GM12891 (cell line): ENCODE results near the gene STK38L.

ENCODE experiments used
- DNase-seq: peaks from one replicate; pipeline ENCODE4 v3.0.0; 2011; ENCODE audit warnings: low spot score; ENCODE audit not compliant: insufficient read length
- FAIRE-seq: peaks from 2 replicates; lab custom pipeline; 2011; peaks lifted over from hg19 to GRCh38; lab: Jason Lieb, UNC
- PAX5 ChIP-seq: IDR thresholded peaks from 2 replicates; pipeline ENCODE4 v1.6.1; 2011; ENCODE audit warnings: low read length, moderate library complexity, mild to moderate bottlenecking; ENCODE audit not compliant: insufficient read depth, severe bottlenecking
- POLR2A ChIP-seq: IDR thresholded peaks from 2 replicates; pipeline ENCODE4 v1.6.1; 2011; ENCODE audit warnings: low read depth, low read length, control low read depth
- POLR2AphosphoS5 ChIP-seq: IDR thresholded peaks from 2 replicates; pipeline ENCODE4 v1.6.1; 2011; ENCODE audit warnings: low read depth, low read length, control low read depth
- POU2F2 ChIP-seq: IDR thresholded peaks from 2 replicates; pipeline ENCODE4 v1.6.1; 2011; ENCODE audit warnings: low read depth, mild to moderate bottlenecking, control low read depth, low read length, moderate library complexity
- SPI1 ChIP-seq: IDR thresholded peaks from 2 replicates; pipeline ENCODE4 v1.6.1; 2011; ENCODE audit warnings: low read depth, low read length, control low read depth
- TAF1 ChIP-seq: IDR thresholded peaks from 2 replicates; pipeline ENCODE4 v1.6.1; 2011; ENCODE audit warnings: low read depth, low read length, control low read depth

Gene STK38L

DNA sequence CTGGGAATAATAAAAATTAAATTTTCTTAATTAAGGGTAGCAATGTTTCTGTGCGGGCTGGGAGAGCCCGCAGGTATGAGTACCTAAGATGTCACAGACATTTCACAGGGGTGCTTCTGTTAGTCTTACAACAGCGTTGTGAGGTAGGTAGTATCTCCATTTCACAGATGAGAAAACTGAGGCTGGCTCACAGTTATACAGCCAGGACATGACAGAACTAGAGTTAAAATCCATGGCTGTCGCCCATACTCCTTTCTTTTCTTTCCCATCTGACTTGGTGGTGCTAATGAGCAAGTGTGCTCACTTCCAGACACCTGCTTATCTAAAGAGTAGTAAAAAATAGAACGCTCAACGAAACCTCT, 90.6 kb downstream of the STK38L start:
- no peak for TF ChIP-seq TAF1
- TF ChIP-seq PAX5 = no peak
- no peak for TF ChIP-seq POLR2A
- no peak for TF ChIP-seq POLR2AphosphoS5
- no peak for TF ChIP-seq SPI1
- no peak for TF ChIP-seq POU2F2
- FAIRE-seq = no peak

DNA sequence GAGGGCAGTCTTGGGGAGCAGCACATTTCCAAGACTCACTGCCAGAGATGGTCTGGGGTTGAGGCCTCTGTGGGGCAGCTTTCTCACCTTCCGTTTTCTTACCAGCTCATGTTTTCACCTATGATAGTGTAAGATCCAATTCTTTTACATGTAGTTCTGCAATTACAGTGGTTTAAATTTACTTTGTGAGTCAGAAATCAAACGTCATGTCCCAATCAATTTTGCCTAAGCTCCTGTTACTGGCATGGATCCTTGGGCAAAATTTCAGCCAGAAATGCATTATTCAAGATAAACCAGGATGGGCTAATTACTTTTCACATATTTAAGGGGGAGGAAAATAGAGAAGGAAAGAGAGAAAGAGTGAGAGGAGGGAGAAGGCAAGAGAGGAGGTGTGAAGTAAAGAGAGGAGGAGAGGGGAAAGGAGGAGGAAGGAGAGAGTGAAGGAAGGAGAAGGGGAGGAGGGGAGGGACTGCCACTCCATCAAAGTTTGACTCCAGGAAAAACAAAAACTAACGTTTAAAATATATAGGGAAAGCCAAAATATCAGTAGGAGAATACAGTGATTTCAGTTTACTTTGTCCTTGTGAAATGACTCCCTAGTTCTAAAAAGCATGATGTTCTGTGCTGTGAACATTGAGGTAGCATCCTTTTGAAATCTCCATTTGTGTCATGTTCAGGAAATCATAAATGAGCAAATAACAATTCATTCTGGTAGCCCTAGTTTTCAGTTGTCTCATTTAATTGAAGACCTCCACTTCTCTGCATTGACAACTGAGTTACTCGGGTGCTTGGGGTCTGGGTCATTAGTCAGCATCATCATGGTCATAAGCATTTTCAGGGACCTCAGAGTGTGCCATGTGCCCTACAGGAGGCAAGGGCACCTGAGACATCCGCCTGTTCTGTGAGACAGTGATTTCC, 91.5 kb downstream of the STK38L start:
- DNase-seq = no peak
- FAIRE-seq = peak; percentile 67
- no peak for TF ChIP-seq PAX5
- TF ChIP-seq POLR2A = no peak
- TF ChIP-seq POLR2AphosphoS5 = no peak

More for the DNA sequence above, 90.6 kb downstream of the STK38L start:
- no peak for DNase-seq

- DNase-seq (no peak), FAIRE-seq (no peak)
- TF ChIP-seq TAF1 (no peak), SPI1 (no peak), PAX5 (no peak), POLR2AphosphoS5 (no peak), POU2F2 (no peak), POLR2A (no peak)
Observed at GRCh38 chr12:27336282-27336653, 92.2 kb downstream of the STK38L start.

DNA sequence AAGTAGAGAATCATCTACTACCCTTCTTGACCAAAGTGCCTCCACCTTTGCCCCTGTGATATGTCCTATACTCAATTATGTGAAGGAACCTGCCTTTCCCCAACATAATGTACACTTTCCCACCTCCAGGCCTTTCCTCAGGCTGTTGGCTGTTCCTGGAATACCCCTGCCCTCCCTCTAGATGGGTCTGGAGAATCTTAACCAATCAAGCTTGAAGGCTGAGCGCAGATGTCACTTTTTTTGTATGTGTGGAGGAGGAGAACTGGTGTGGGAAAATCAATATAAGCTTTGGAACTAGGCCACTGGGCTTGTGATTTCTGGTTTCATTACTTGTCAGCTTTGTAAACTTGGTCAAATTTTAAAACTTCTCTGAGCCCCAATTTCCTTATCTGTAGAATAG, 93.3 kb downstream of the STK38L start:
- FAIRE-seq (peak; percentile 48), DNase-seq (no peak)
- no peak for TF ChIP-seq PAX5
- no peak for TF ChIP-seq POLR2AphosphoS5
- no peak for TF ChIP-seq TAF1
- TF ChIP-seq SPI1 = no peak
- no peak for TF ChIP-seq POU2F2
- no peak for TF ChIP-seq POLR2A

- TF ChIP-seq POU2F2 = no peak
- no peak for TF ChIP-seq POLR2AphosphoS5
- DNase-seq (no peak), FAIRE-seq (peak; percentile 60)
Observed at GRCh38 chr12:27338473-27338872, 94.4 kb downstream of the STK38L start.

DNA sequence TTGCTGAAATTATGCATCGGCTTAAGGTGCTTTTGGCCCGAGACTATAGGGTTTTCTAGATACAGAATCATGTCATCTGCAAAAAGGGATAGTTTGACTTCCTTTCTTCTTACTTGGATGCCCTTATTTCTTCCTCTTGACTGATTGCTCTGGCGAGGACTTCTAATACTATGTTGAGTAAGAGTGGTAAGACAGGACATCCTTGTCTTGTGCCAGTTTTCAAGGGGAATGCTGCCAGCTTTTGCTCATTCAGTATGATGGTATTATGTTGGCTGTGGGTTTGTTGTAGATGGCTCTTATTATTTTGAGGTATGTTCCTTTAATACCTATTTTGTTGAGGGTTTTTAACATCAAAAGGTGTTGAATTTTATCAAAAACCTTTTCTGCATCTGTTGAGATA, 96.9 kb downstream of the STK38L start:
- FAIRE-seq (no peak), DNase-seq (no peak)
- TF ChIP-seq POU2F2 (no peak), TAF1 (no peak), PAX5 (no peak)

- DNase-seq = no peak
- 0 out of 2 replicates have a peak, but pooled peaks have one; percentile 5 for TF ChIP-seq SPI1
- no peak for TF ChIP-seq POU2F2
- no peak for TF ChIP-seq POLR2A
- peak; percentile 57 for FAIRE-seq
Observed at GRCh38 chr12:27342536-27342935, 98.5 kb downstream of the STK38L start.

- DNase-seq (no peak), FAIRE-seq (peak; percentile 56)
Observed at GRCh38 chr12:27343255-27344000, 99.3 kb downstream of the STK38L start.

GRCh38 chr12:27344246-27344645, 100.2 kb downstream of the STK38L start:
- FAIRE-seq (no peak), DNase-seq (no peak)
- TF ChIP-seq SPI1 (no peak), TAF1 (no peak), POLR2AphosphoS5 (no peak), POLR2A (no peak), PAX5 (no peak), POU2F2 (no peak)

More at GRCh38 chr12:27343255-27344000, 99.3 kb downstream of the STK38L start:
- TF ChIP-seq PAX5 = no peak
- TF ChIP-seq POLR2A = no peak
- no peak for TF ChIP-seq POU2F2
- no peak for TF ChIP-seq POLR2AphosphoS5
- no peak for TF ChIP-seq TAF1
- no peak for TF ChIP-seq SPI1

DNA sequence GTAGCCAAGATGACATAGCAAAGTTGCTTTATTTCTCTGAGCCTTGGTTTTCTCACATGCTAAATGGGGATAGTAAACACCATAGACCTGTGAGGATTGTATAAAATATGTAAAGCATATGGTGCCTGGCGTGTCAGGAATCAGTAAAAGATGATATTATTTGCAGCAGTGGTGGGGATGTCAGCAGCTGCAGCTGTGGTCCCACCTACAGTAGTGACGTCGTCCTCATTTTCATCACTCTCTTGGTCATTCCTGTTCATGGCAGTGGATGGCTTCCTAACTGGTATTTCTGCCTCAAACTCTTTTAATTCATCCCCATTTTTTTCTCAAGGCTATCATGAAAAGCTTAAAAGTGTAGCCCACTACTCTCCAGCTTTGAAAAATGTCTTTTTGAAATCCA, 100.7 kb downstream of the STK38L start:
- DNase-seq (no peak), FAIRE-seq (no peak)
- no peak for TF ChIP-seq TAF1
- no peak for TF ChIP-seq POLR2A
- TF ChIP-seq PAX5 = no peak
- no peak for TF ChIP-seq POU2F2
- no peak for TF ChIP-seq SPI1
- TF ChIP-seq POLR2AphosphoS5 = no peak
